Measurements from ENCODE around the gene PUM2. TPM values are rescaled to one million over a fixed set of nuclear protein-coding genes. Genes with fewer than 3 reads are reported as not detected.
"Not testable (repeated sequence)": the region's sequence is repeated elsewhere in the genome, so short reads cannot be mapped to it uniquely, and the experiment has no call there.

The PUM2 gene
- total RNA-seq, 1 donor from 2014 or later = 113 TPM

DNA sequence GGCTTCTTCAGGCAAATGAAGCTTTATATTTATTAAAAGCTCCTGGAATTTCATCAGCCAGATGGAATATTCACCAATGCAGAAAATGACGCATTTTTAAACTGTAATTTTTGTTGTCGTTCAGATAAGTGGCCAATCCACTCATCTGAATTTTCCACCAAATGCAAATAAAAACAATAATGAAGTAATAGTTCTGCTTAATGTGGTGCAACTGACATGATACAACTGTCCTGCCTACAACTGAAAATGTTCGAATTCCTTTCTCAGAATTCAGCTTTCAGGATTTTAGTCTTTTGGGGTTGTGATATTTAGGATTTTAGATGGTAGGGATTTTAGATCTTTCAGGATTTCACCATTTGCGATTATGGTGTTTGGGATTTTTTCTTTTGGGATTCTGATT, 27.1 kb upstream of the PUM2 start:
- TF ChIP-seq, protein P1, sequence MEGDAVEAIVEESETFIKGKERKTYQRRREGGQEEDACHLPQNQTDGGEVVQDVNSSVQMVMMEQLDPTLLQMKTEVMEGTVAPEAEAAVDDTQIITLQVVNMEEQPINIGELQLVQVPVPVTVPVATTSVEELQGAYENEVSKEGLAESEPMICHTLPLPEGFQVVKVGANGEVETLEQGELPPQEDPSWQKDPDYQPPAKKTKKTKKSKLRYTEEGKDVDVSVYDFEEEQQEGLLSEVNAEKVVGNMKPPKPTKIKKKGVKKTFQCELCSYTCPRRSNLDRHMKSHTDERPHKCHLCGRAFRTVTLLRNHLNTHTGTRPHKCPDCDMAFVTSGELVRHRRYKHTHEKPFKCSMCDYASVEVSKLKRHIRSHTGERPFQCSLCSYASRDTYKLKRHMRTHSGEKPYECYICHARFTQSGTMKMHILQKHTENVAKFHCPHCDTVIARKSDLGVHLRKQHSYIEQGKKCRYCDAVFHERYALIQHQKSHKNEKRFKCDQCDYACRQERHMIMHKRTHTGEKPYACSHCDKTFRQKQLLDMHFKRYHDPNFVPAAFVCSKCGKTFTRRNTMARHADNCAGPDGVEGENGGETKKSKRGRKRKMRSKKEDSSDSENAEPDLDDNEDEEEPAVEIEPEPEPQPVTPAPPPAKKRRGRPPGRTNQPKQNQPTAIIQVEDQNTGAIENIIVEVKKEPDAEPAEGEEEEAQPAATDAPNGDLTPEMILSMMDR (IDR thresholded peaks at IDR 0.05; ENCODE audit: partially characterized antibody, unreplicated experiment) = no peak
- Mint-ChIP-seq H3K27ac (ENCODE audit: unreplicated experiment) (no peak overlapping the region), H3K27me3 (ENCODE audit: unreplicated experiment) (peaks cover 12% of the 10 kb centered on the region)

DNA sequence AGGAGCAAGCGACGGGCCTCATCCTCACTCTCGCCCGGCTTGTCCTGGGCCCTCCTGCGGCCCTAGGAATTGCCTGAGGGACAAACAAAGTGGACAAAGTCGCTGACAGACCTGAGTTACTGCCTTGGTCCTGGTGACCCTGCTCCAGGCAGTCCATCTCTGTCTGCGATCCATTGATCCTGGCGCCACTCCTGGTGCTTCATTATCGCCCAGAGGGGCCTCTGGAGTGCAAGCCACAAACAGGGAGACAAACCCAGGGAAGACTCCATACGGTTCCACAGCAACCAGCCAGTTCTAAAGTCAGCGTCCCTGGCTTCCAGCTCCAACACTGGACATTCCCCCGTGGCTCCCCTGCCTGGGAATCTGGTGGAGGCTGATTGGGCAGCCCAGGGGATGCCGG, 24.3 kb upstream of the PUM2 start:
- peaks cover 11% of the 10 kb centered on the region for H3K36me3 Mint-ChIP-seq (ENCODE audit: unreplicated experiment)
- not testable (repeated sequence) for DNase-seq

More for the DNA sequence above, 27.1 kb upstream of the PUM2 start:
- H3K4me3 Mint-ChIP-seq (ENCODE audit: unreplicated experiment) = no peak overlapping the region
- no peak for DNase-seq
- H3K9me3 Mint-ChIP-seq (ENCODE audit: unreplicated experiment) = peaks cover 4% of the 10 kb centered on the region
- peaks cover 18% of the 10 kb centered on the region for H3K4me1 Mint-ChIP-seq (ENCODE audit: low read depth, unreplicated experiment)
- H3K36me3 Mint-ChIP-seq (ENCODE audit: unreplicated experiment) = no peaks in the 10 kb centered on the region

DNA sequence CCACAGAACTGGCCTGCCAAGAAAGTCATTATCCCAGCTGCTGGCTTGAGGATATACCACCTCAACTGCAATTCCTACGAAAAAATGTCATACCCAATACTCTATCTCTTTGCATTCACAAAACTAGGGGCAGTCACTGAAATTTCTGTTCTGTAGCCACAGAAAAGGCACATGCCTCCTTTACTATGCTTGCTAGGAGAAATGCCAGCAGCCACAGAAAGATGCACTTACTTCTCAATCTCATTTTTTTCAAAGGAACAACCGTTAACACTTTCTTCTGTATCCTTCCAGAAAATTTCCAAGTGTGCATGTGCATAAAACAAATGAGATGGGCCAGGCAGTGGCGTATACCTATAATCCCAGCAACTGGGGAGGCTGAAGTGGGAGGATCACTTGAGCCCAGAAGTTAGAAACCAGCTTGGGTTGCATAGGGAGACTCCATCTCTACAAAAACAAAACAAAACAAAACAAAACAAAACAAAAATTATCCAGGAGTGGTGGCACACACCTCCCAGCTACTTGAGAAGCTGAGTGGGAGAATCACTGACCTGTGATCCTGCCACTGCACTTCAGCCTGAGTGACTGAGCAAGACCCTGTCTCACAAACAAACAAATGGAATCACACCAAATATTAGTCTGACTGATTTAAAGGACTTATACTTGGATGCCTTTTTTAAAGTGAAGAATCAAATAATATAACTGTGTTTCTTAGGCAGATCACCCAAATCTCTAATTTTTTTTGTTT, 22.4 kb upstream of the PUM2 start:
- Mint-ChIP-seq H3K27me3 (ENCODE audit: unreplicated experiment) (no peaks in the 10 kb centered on the region), H3K4me1 (ENCODE audit: low read depth, unreplicated experiment) (peaks cover 4% of the 10 kb centered on the region), H3K27ac (ENCODE audit: unreplicated experiment) (no peak overlapping the region), H3K36me3 (ENCODE audit: unreplicated experiment) (peaks cover 18% of the 10 kb centered on the region), H3K9me3 (ENCODE audit: unreplicated experiment) (no peaks in the 10 kb centered on the region), H3K4me3 (ENCODE audit: unreplicated experiment) (no peak overlapping the region)
- TF ChIP-seq, protein P1 (IDR thresholded peaks at IDR 0.05; ENCODE audit: partially characterized antibody, unreplicated experiment) = no peak
- no peak for DNase-seq

More for the DNA sequence above, 24.3 kb upstream of the PUM2 start:
- H3K4me3 Mint-ChIP-seq (ENCODE audit: unreplicated experiment); H3K9me3 Mint-ChIP-seq (ENCODE audit: unreplicated experiment); H3K27ac Mint-ChIP-seq (ENCODE audit: unreplicated experiment); H3K27me3 Mint-ChIP-seq (ENCODE audit: unreplicated experiment): not testable (repeated sequence)
- H3K4me1 Mint-ChIP-seq (ENCODE audit: low read depth, unreplicated experiment) = peaks cover 12% of the 10 kb centered on the region

- DNase-seq = no peak
Observed at GRCh38 chr2:20371323-20372025, 20.8 kb upstream of the PUM2 start.

GRCh38 chr2:20370191-20370590, 19.5 kb upstream of the PUM2 start:
- no peak for DNase-seq
- no peaks in the 10 kb centered on the region for H3K4me1 Mint-ChIP-seq (ENCODE audit: low read depth, unreplicated experiment)
- no peaks in the 10 kb centered on the region for H3K9me3 Mint-ChIP-seq (ENCODE audit: unreplicated experiment)
- H3K27ac Mint-ChIP-seq (ENCODE audit: unreplicated experiment) = no peak overlapping the region
- TF ChIP-seq, protein P1 (IDR thresholded peaks at IDR 0.05; ENCODE audit: partially characterized antibody, unreplicated experiment) = no peak
- H3K27me3 Mint-ChIP-seq (ENCODE audit: unreplicated experiment) = no peaks in the 10 kb centered on the region
- H3K4me3 Mint-ChIP-seq (ENCODE audit: unreplicated experiment) = no peak overlapping the region
- peaks cover 23% of the 10 kb centered on the region for H3K36me3 Mint-ChIP-seq (ENCODE audit: unreplicated experiment)

More at GRCh38 chr2:20371323-20372025, 20.8 kb upstream of the PUM2 start:
- H3K27me3 Mint-ChIP-seq (ENCODE audit: unreplicated experiment) = no peaks in the 10 kb centered on the region
- H3K9me3 Mint-ChIP-seq (ENCODE audit: unreplicated experiment) = no peaks in the 10 kb centered on the region
- peaks cover 22% of the 10 kb centered on the region for H3K36me3 Mint-ChIP-seq (ENCODE audit: unreplicated experiment)
- TF ChIP-seq, protein P1 (IDR thresholded peaks at IDR 0.05; ENCODE audit: partially characterized antibody, unreplicated experiment) = no peak
- no peak overlapping the region for H3K4me3 Mint-ChIP-seq (ENCODE audit: unreplicated experiment)
- H3K27ac Mint-ChIP-seq (ENCODE audit: unreplicated experiment) = no peak overlapping the region
- peaks cover 2% of the 10 kb centered on the region for H3K4me1 Mint-ChIP-seq (ENCODE audit: low read depth, unreplicated experiment)

All from glutamatergic neuron (in vitro differentiated cells).